WERI-Rb-1 (cell line): ENCODE measurements around the gene EPB41L5.
"Not testable (repeated sequence)": the region's sequence is repeated elsewhere in the genome, so short reads cannot be mapped to it uniquely, and the experiment has no call there.

Source experiments
- DNase-seq: peaks from one replicate; pipeline ENCODE4 v3.0.0-alpha.2; 2020
- H3K27ac ChIP-seq: fragments of 250-450 bp; sonication (Bioruptor Pico); 2 replicates; pipeline ENCODE4 v1.5.1; 2020; ENCODE audit warnings: mild to moderate bottlenecking, moderate library complexity
- H3K27me3 ChIP-seq: fragments of 250-450 bp; sonication (Bioruptor Pico); 2 replicates; pipeline ENCODE4 v1.5.1; 2021; ENCODE audit warnings: mild to moderate bottlenecking, low read depth, moderate library complexity; ENCODE audit not compliant: insufficient read depth, severe bottlenecking
- H3K36me3 ChIP-seq: fragments of 250-450 bp; sonication (Bioruptor Pico); 2 replicates; pipeline ENCODE4 v1.5.1; 2020; ENCODE audit warnings: mild to moderate bottlenecking, moderate library complexity
- H3K4me3 ChIP-seq: 2 replicates; pipeline ENCODE4 v1.5.1; 2011; ENCODE audit warnings: low read depth, mild to moderate bottlenecking, control low read depth, low read length
- H3K9me3 ChIP-seq: fragments of 250-450 bp; sonication (Bioruptor Pico); 2 replicates; pipeline ENCODE4 v1.5.1; 2021; ENCODE audit warnings: mild to moderate bottlenecking, moderate library complexity; ENCODE audit not compliant: severe bottlenecking
- CTCF ChIP-seq: IDR thresholded peaks from 2 replicates; pipeline ENCODE4 v1.5.1; 2011; ENCODE audit warnings: low read depth, mild to moderate bottlenecking, control low read depth, inconsistent platforms, low read length

The EPB41L5 gene

GRCh38 chr2:120192280-120192679 is 179.4 kb downstream of the EPB41L5 start:
- DNase-seq: no peak
- Histone ChIP-seq H3K27me3 (no peaks in the 10 kb centered on the region), H3K4me3 (no peak overlapping the region), H3K27ac (no peak overlapping the region), H3K36me3 (no peaks in the 10 kb centered on the region), H3K9me3 (peaks cover 4% of the 10 kb centered on the region)
- TF ChIP-seq CTCF: no peak

GRCh38 chr2:120195553-120195952 is 182.7 kb downstream of the EPB41L5 start:
- Histone ChIP-seq H3K27ac (0 out of 2 replicates have a peak overlapping the region, but pooled peaks have one; percentile 7), H3K27me3 (no peaks in the 10 kb centered on the region), H3K4me3 (no peak overlapping the region), H3K9me3 (peaks cover 9% of the 10 kb centered on the region), H3K36me3 (no peaks in the 10 kb centered on the region)
- no peak for TF ChIP-seq CTCF
- no peak for DNase-seq

- not testable (repeated sequence) for H3K4me3 ChIP-seq, H3K9me3 ChIP-seq, H3K36me3 ChIP-seq, H3K27ac ChIP-seq, DNase-seq, H3K27me3 ChIP-seq
These were observed 187.1 kb downstream of the EPB41L5 start for GRCh38 chr2:120199817-120200459.

- no peak overlapping the region for H3K27ac ChIP-seq
- no peak for TF ChIP-seq CTCF
- H3K27me3 ChIP-seq: no peaks in the 10 kb centered on the region
- no peaks in the 10 kb centered on the region for H3K9me3 ChIP-seq
- H3K36me3 ChIP-seq: no peaks in the 10 kb centered on the region
- H3K4me3 ChIP-seq: no peak overlapping the region
- DNase-seq: no peak
These were observed 190.6 kb downstream of the EPB41L5 start for GRCh38 chr2:120203251-120204021.

GRCh38 chr2:120204022-120204405 is 191.1 kb downstream of the EPB41L5 start:
- no peak overlapping the region for H3K27ac ChIP-seq
- no peaks in the 10 kb centered on the region for H3K36me3 ChIP-seq
- no peak for TF ChIP-seq CTCF
- no peaks in the 10 kb centered on the region for H3K9me3 ChIP-seq
- H3K27me3 ChIP-seq: no peaks in the 10 kb centered on the region
- no peak overlapping the region for H3K4me3 ChIP-seq
- no peak for DNase-seq

GRCh38 chr2:120204417-120204816 is 191.5 kb downstream of the EPB41L5 start:
- Histone ChIP-seq H3K27ac (no peak overlapping the region), H3K9me3 (no peaks in the 10 kb centered on the region), H3K4me3 (no peak overlapping the region), H3K36me3 (no peaks in the 10 kb centered on the region), H3K27me3 (no peaks in the 10 kb centered on the region)
- no peak for DNase-seq
- no peak for TF ChIP-seq CTCF
